Measurements from ENCODE around the gene DHX35.

Gene DHX35

GRCh38 chr20:39025883-39026282 is 63.7 kb downstream of the DHX35 start:
- no peak for DNase-seq (ENCODE audit: low read depth)

- no peak for DNase-seq (ENCODE audit: low read depth)
These were observed 67.2 kb downstream of the DHX35 start for GRCh38 chr20:39029364-39029763.

- DNase-seq (ENCODE audit: low read depth) = no peak
These were observed 70.9 kb downstream of the DHX35 start for GRCh38 chr20:39032997-39033396.

- DNase-seq (ENCODE audit: low read depth) = peak; percentile 19
These were observed 73.9 kb downstream of the DHX35 start for GRCh38 chr20:39036011-39036410.

- DNase-seq (ENCODE audit: low read depth) = no peak
These were observed 74.7 kb downstream of the DHX35 start for GRCh38 chr20:39036851-39037250.

- DNase-seq (ENCODE audit: low read depth) = no peak
These were observed 75.9 kb downstream of the DHX35 start for GRCh38 chr20:39038047-39038446.

- DNase-seq (ENCODE audit: low read depth) = no peak
These were observed 76.4 kb downstream of the DHX35 start for GRCh38 chr20:39038495-39038894.

- no peak for DNase-seq (ENCODE audit: low read depth)
These were observed 77.1 kb downstream of the DHX35 start for GRCh38 chr20:39039261-39039660.

GRCh38 chr20:39040116-39040515 is 78.0 kb downstream of the DHX35 start:
- no peak for DNase-seq (ENCODE audit: low read depth)

GRCh38 chr20:39041067-39041466 is 78.9 kb downstream of the DHX35 start:
- DNase-seq (ENCODE audit: low read depth) = no peak

GRCh38 chr20:39042279-39043150 is 80.4 kb downstream of the DHX35 start:
- DNase-seq (ENCODE audit: low read depth) = peak; percentile 12

- no peak for DNase-seq (ENCODE audit: low read depth)
These were observed 82.4 kb downstream of the DHX35 start for GRCh38 chr20:39044501-39044900.

- no peak for DNase-seq (ENCODE audit: low read depth)
These were observed 83.5 kb downstream of the DHX35 start for GRCh38 chr20:39045676-39046075.

GRCh38 chr20:39047417-39047985 is 85.4 kb downstream of the DHX35 start:
- no peak for DNase-seq (ENCODE audit: low read depth)

- DNase-seq (ENCODE audit: low read depth) = no peak
These were observed 86.0 kb downstream of the DHX35 start for GRCh38 chr20:39048000-39048696.

- no peak for DNase-seq (ENCODE audit: low read depth)
These were observed 87.0 kb downstream of the DHX35 start for GRCh38 chr20:39049148-39049547.

- DNase-seq (ENCODE audit: low read depth) = no peak
These were observed 87.8 kb downstream of the DHX35 start for GRCh38 chr20:39049684-39050554.

- DNase-seq (ENCODE audit: low read depth) = no peak
These were observed 88.4 kb downstream of the DHX35 start for GRCh38 chr20:39050555-39050902.

GRCh38 chr20:39052676-39053075 is 90.5 kb downstream of the DHX35 start:
- no peak for DNase-seq (ENCODE audit: low read depth)

GRCh38 chr20:39057143-39057542 is 95.0 kb downstream of the DHX35 start:
- DNase-seq (ENCODE audit: low read depth) = no peak

GRCh38 chr20:39057911-39058310 is 95.8 kb downstream of the DHX35 start:
- no peak for DNase-seq (ENCODE audit: low read depth)

- no peak for DNase-seq (ENCODE audit: low read depth)
These were observed 96.9 kb downstream of the DHX35 start for GRCh38 chr20:39059036-39059435.

Data from GM04503 (cell line).